HG03354 (cell line): ENCODE results near the gene FOXO3B.
"Not testable (repeated sequence)": the region's sequence is repeated elsewhere in the genome, so short reads cannot be mapped to it uniquely, and the experiment has no call there.

Source experiments
- ATAC-seq: cut with Tn5 transposase; IDR thresholded peaks from one replicate; pipeline ENCODE4 v1.9.1; 2021; ENCODE audit warnings: mild to moderate bottlenecking; ENCODE audit not compliant: unreplicated experiment, poor library complexity, severe bottlenecking

The FOXO3B gene

DNA sequence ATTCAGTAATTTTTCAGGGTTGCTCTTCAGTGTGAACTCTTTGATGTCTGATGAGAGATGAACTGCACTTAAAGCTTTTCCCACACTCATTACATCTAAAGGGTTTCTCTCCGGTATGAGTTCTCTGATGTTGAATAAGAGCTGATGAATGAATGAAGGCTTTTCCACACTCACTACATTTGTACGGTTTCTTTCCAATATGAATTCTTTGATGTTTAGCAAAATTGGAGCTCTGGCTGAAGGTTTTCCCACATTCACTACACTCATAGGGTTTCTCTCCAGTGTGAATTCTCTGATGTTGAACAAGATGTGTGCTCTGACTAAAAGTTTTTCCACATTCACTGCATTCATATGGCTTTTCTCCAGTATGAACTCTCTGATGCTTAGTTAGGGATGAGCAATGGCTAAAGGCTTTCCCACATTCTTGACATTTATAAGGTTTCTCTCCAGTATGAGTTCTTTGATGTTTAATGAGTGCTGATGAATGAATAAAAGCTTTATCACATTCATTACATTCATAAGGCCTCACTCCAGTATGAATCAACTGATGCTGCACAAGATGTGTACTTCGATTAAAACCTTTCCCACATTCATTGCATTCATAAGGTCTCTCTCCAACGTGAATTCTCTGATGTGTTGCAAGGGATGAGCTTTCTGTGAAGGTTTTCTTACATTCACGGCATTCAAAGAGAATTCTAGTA is 20.0 kb downstream of the FOXO3B start:
- ATAC-seq, result not testable (repeated sequence)

DNA sequence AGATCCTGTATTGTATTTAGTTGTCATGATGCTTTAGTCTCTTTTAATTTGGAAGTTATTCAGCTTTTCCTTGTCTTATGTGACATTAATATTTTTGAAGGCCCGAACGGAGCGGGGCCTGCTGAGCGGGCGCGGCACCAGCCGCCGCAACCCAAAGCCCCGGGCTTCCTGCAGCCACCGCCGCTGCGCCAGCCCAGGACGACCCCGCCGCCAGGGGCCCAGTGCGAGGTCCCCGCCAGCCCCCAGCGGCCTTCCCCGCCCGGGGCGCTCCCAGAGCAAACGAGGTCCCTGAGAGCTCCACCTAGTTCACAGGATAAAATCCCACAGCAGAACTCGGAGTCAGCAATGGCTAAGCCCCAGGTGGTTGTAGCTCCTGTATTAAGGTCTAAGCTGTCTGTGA is 32.0 kb downstream of the FOXO3B start:
- ATAC-seq, result not testable (repeated sequence)

DNA sequence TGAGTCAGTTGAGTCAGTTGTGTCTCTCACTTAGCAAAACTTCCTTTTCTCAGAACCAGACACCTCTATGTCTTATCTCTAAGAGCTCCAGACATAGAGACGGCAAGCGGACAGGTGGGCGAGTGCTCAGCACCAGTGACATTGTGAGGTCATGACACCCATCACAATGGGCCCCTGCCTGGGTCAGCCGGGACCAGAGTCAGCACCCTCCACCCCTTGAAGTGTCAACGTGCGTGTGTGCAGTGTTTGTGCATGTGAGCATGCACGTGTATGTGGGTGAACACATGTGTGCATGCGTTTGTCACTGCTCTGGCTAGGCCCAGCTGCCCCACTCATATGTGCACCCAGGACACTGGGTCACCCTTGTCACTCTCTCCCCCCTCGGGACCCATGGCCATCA is 37.8 kb downstream of the FOXO3B start, which contains the start of gene TBC1D28:
TSS of gene TBC1D28 (minus strand) at position 101 of the 400 bp plus-strand sequence. CDS start 3,039 bp downstream, outside the sequence.
- ATAC-seq, result not testable (repeated sequence)

DNA sequence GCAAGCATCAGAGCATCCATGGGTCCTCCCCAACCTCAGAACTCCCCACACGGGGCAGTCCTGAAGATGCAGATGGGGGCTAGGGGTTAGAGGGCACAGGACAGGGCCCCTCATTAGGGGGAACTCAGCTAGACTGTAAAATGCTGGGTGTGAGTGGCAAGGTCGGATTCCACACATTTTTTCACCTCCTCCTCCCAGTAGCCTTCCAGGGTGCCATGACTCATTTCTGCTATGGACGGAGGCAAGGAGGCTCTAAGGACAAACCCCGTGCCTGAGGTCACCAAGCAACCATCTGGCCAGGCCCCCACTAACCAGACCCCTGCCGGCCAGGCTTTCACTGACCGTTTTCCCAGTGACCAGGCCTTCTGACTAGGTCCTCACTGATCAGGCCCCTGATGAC is 39.0 kb downstream of the FOXO3B start:
- not testable (repeated sequence) for ATAC-seq

DNA sequence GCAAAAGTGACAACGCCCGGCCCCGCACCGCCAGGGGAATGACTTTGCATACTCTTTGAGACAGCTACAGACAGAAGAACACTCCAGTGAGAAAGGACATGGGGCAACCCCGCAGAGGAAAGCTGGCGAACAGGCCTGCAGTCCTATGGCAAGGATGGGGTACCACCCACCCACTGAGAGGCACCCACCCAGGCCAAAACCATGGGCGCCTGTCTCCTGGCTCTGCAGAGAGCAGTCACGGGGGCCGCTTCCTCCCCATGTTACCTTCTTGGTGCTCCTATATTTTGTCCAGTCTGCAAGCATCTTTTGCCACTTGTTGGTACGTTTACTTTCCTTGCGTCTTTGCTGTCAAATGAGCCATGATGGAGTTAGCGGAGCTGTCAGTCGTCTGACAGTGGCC is 43.8 kb downstream of the FOXO3B start:
- not testable (repeated sequence) for ATAC-seq

DNA sequence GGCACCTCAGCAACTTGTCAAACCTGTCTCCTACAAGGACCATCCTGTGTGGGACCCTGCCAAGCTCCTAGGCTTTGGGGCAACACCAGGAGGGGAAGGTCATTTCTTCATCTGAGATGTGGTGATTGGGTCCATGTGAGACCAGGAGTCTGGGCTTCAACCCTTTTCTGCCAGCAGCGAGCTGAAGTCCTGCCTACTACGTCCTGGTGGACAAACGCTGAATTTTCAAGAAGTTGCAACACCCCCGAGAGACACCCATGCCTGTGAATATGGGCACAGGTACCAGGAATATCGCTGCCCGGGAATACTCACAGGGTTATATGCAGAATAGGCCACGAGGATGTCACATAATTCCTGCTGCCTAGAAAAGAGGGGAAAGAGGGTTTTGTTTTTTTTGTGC is 45.9 kb downstream of the FOXO3B start:
- ATAC-seq, result not testable (repeated sequence)

DNA sequence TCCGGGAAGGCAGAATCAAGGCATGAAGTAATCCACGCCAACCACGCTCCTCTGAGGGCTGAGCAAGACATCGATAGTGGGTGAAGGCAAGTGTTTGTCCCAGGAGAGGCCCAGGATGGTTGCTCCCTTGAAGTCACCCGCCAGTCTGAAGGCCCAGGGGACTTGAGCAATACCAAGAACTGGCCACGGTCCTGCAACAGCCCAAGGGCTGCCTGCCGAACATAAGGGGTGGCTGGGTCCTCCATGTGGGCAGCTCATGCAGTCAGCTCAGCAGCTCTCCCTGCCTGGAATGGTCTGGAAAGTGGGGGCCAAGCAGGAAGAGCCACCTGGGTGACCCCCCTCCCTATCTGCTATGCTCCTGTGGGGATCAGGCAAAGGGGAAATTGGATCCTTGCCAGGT is 46.3 kb downstream of the FOXO3B start:
- not testable (repeated sequence) for ATAC-seq

DNA sequence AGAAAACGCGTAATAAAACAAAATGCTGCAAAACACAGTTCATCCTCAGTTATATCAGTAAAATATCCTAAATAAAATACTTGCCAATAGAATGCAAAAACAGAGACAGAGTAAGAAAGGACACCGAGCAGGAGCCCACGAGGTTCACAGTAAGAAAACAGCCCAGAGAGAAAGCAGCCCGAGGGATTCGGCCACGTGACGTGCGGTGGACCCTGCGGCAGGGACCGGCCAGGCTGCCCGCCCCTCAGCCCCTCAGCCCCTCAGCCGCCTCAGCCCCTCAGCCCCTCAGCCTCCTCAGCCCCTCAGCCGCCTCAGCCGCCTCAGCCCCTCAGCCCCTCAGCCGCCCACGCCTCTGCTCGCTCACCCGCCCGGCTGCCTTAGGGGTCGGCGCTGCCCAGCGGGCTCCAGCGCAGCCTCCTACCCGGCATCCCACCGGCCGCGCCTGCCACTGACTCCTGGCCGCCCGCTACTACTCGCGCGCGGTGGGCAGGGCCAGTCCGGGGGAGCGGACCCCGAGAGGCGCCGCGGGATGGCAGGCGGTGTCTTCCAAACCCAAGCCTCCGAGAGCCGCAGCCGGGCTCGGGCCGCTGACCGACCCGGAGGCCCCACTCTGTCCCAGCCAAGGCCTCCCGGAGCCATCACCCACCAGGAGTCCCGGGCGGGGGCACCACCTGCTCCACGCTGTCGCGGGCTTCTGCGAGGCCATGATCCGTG is 47.4 kb downstream of the FOXO3B start:
- not testable (repeated sequence) for ATAC-seq
